Activated naive CD4-positive, alpha-beta T cell treated with anti-CD3 and anti-CD28 coated beads, Interleukin-2, amount 10 ng/mL, durations not matched to agents 7 days and 5 days (primary cell): ENCODE measurements around the gene ZFAND4.
"Not testable (repeated sequence)": the region's sequence is repeated elsewhere in the genome, so short reads cannot be mapped to it uniquely, and the experiment has no call there.

ENCODE experiments used
- CTCF ChIA-PET: fragments of 350-600 bp; sonication (Branson Sonifier 250); formaldehyde crosslinking; loops from one replicate; lab custom pipeline; 2021; ENCODE audit warnings: antibody characterized with exemption; lab: Charles Lee
- DNase-seq: peaks from one replicate; pipeline ENCODE4 v3.0.0-alpha.2; 2020
- H3K27ac Mint-ChIP-seq: one replicate; pipeline ENCODE4 v1.8.0; 2021; ENCODE audit warnings: mild to moderate bottlenecking, moderate library complexity, mixed read lengths
- H3K27me3 Mint-ChIP-seq: one replicate; pipeline ENCODE4 v1.8.0; 2021; ENCODE audit warnings: mild to moderate bottlenecking, mixed read lengths
- H3K36me3 Mint-ChIP-seq: one replicate; pipeline ENCODE4 v1.8.0; 2021; ENCODE audit warnings: mixed read lengths
- H3K4me1 Mint-ChIP-seq: one replicate; pipeline ENCODE4 v1.8.0; 2021; ENCODE audit warnings: mixed read lengths
- H3K4me3 Mint-ChIP-seq: one replicate; pipeline ENCODE4 v1.8.0; 2021; ENCODE audit warnings: mild to moderate bottlenecking, moderate library complexity, mixed read lengths
- H3K9me3 Mint-ChIP-seq: one replicate; pipeline ENCODE4 v1.8.0; 2021; ENCODE audit warnings: mixed read lengths

ZFAND4 gene

GRCh38 chr10:45655219-45655618 is 17.4 kb downstream of the ZFAND4 start:
- peaks cover 4% of the 10 kb centered on the region for H3K9me3 Mint-ChIP-seq
- H3K27me3 Mint-ChIP-seq: no peaks in the 10 kb centered on the region
- DNase-seq: no peak
- H3K4me3 Mint-ChIP-seq: no peak overlapping the region
- peaks cover 42% of the 10 kb centered on the region for H3K36me3 Mint-ChIP-seq
- CTCF ChIA-PET: no interaction called here
- no peak overlapping the region for H3K27ac Mint-ChIP-seq
- H3K4me1 Mint-ChIP-seq: peaks cover 22% of the 10 kb centered on the region

GRCh38 chr10:45654753-45655141 is 17.8 kb downstream of the ZFAND4 start:
- H3K4me3 Mint-ChIP-seq, H3K27me3 Mint-ChIP-seq, H3K9me3 Mint-ChIP-seq, DNase-seq, CTCF ChIA-PET, H3K27ac Mint-ChIP-seq: not testable (repeated sequence)
- Mint-ChIP-seq H3K4me1 (peaks cover 22% of the 10 kb centered on the region), H3K36me3 (peaks cover 40% of the 10 kb centered on the region)

- no peaks in the 10 kb centered on the region for H3K9me3 Mint-ChIP-seq
- peaks cover 30% of the 10 kb centered on the region for H3K36me3 Mint-ChIP-seq
- CTCF ChIA-PET: no interaction called here
- no peak overlapping the region for H3K27ac Mint-ChIP-seq
- no peak for DNase-seq
- no peaks in the 10 kb centered on the region for H3K27me3 Mint-ChIP-seq
- H3K4me3 Mint-ChIP-seq: no peak overlapping the region
- peaks cover 19% of the 10 kb centered on the region for H3K4me1 Mint-ChIP-seq
Measured at GRCh38 chr10:45653454-45653853, 19.1 kb downstream of the ZFAND4 start.

GRCh38 chr10:45652511-45652910 is 20.1 kb downstream of the ZFAND4 start:
- Mint-ChIP-seq H3K27ac (no peak overlapping the region), H3K27me3 (no peaks in the 10 kb centered on the region), H3K4me3 (no peak overlapping the region), H3K9me3 (no peaks in the 10 kb centered on the region), H3K36me3 (peaks cover 34% of the 10 kb centered on the region), H3K4me1 (peaks cover 17% of the 10 kb centered on the region)
- CTCF ChIA-PET: no interaction called here
- DNase-seq: no peak

GRCh38 chr10:45649296-45649695 is 23.3 kb downstream of the ZFAND4 start:
- Mint-ChIP-seq H3K27me3 (no peaks in the 10 kb centered on the region), H3K9me3 (no peaks in the 10 kb centered on the region), H3K27ac (no peak overlapping the region), H3K4me1 (no peaks in the 10 kb centered on the region), H3K36me3 (peaks cover 22% of the 10 kb centered on the region), H3K4me3 (no peak overlapping the region)
- CTCF ChIA-PET: no interaction called here
- no peak for DNase-seq

- no peak for DNase-seq
- Mint-ChIP-seq H3K36me3 (peaks cover 19% of the 10 kb centered on the region), H3K4me1 (no peaks in the 10 kb centered on the region), H3K4me3 (no peak overlapping the region), H3K27me3 (no peaks in the 10 kb centered on the region), H3K27ac (no peak overlapping the region), H3K9me3 (no peaks in the 10 kb centered on the region)
- CTCF ChIA-PET: no interaction called here
Measured at GRCh38 chr10:45647118-45647517, 25.5 kb downstream of the ZFAND4 start.

- Mint-ChIP-seq H3K27me3 (no peaks in the 10 kb centered on the region), H3K27ac (no peak overlapping the region), H3K9me3 (no peaks in the 10 kb centered on the region), H3K36me3 (peaks cover 18% of the 10 kb centered on the region), H3K4me1 (no peaks in the 10 kb centered on the region), H3K4me3 (no peak overlapping the region)
- CTCF ChIA-PET: no interaction called here
- no peak for DNase-seq
Measured at GRCh38 chr10:45646384-45647050, 26.1 kb downstream of the ZFAND4 start.

- no peak overlapping the region for H3K4me3 Mint-ChIP-seq
- H3K27me3 Mint-ChIP-seq: no peaks in the 10 kb centered on the region
- no peaks in the 10 kb centered on the region for H3K9me3 Mint-ChIP-seq
- CTCF ChIA-PET: no interaction called here
- DNase-seq: no peak
- no peaks in the 10 kb centered on the region for H3K4me1 Mint-ChIP-seq
- no peak overlapping the region for H3K27ac Mint-ChIP-seq
- peaks cover 19% of the 10 kb centered on the region for H3K36me3 Mint-ChIP-seq
Measured at GRCh38 chr10:45644527-45644926, 28.0 kb downstream of the ZFAND4 start.

GRCh38 chr10:45640941-45641340 is 31.6 kb downstream of the ZFAND4 start:
- CTCF ChIA-PET: no interaction called here

GRCh38 chr10:45640049-45640448 is 32.5 kb downstream of the ZFAND4 start:
- CTCF ChIA-PET: no interaction called here
- no peak for DNase-seq
- H3K36me3 Mint-ChIP-seq: peaks cover 10% of the 10 kb centered on the region
- no peaks in the 10 kb centered on the region for H3K4me1 Mint-ChIP-seq
- H3K9me3 Mint-ChIP-seq: no peaks in the 10 kb centered on the region
- H3K4me3 Mint-ChIP-seq: no peak overlapping the region
- no peaks in the 10 kb centered on the region for H3K27me3 Mint-ChIP-seq
- H3K27ac Mint-ChIP-seq: no peak overlapping the region

More at GRCh38 chr10:45640941-45641340, 31.6 kb downstream of the ZFAND4 start:
- Mint-ChIP-seq H3K27me3 (no peaks in the 10 kb centered on the region), H3K4me1 (no peaks in the 10 kb centered on the region), H3K9me3 (no peaks in the 10 kb centered on the region), H3K27ac (no peak overlapping the region), H3K36me3 (peaks cover 8% of the 10 kb centered on the region), H3K4me3 (no peak overlapping the region)
- DNase-seq: no peak

- no peaks in the 10 kb centered on the region for H3K9me3 Mint-ChIP-seq
- no peak overlapping the region for H3K4me3 Mint-ChIP-seq
- no peaks in the 10 kb centered on the region for H3K4me1 Mint-ChIP-seq
- DNase-seq: no peak
- no peaks in the 10 kb centered on the region for H3K27me3 Mint-ChIP-seq
- CTCF ChIA-PET: no interaction called here
- H3K36me3 Mint-ChIP-seq: peaks cover 22% of the 10 kb centered on the region
- no peak overlapping the region for H3K27ac Mint-ChIP-seq
Measured at GRCh38 chr10:45627412-45628048, 45.0 kb downstream of the ZFAND4 start.

GRCh38 chr10:45625879-45626278 is 46.7 kb downstream of the ZFAND4 start:
- H3K27me3 Mint-ChIP-seq: no peaks in the 10 kb centered on the region
- DNase-seq: no peak
- H3K4me1 Mint-ChIP-seq: no peaks in the 10 kb centered on the region
- no peaks in the 10 kb centered on the region for H3K9me3 Mint-ChIP-seq
- no peak overlapping the region for H3K27ac Mint-ChIP-seq
- no peak overlapping the region for H3K4me3 Mint-ChIP-seq
- CTCF ChIA-PET: no interaction called here
- H3K36me3 Mint-ChIP-seq: peaks cover 22% of the 10 kb centered on the region

- Mint-ChIP-seq H3K27ac (no peak overlapping the region), H3K4me1 (no peaks in the 10 kb centered on the region), H3K36me3 (peaks cover 20% of the 10 kb centered on the region), H3K9me3 (no peaks in the 10 kb centered on the region), H3K27me3 (no peaks in the 10 kb centered on the region), H3K4me3 (no peak overlapping the region)
- CTCF ChIA-PET: no interaction called here
- DNase-seq: no peak
Measured at GRCh38 chr10:45624724-45625123, 47.8 kb downstream of the ZFAND4 start.

GRCh38 chr10:45614869-45615268 is 57.7 kb downstream of the ZFAND4 start:
- no peaks in the 10 kb centered on the region for H3K27me3 Mint-ChIP-seq
- H3K9me3 Mint-ChIP-seq: no peaks in the 10 kb centered on the region
- no peak overlapping the region for H3K4me3 Mint-ChIP-seq
- H3K36me3 Mint-ChIP-seq: peaks cover 4% of the 10 kb centered on the region
- H3K4me1 Mint-ChIP-seq: no peaks in the 10 kb centered on the region
- no peak for DNase-seq
- H3K27ac Mint-ChIP-seq: no peak overlapping the region
- CTCF ChIA-PET: no interaction called here

GRCh38 chr10:45612741-45613140 is 59.8 kb downstream of the ZFAND4 start:
- no peak overlapping the region for H3K4me3 Mint-ChIP-seq
- H3K9me3 Mint-ChIP-seq: no peaks in the 10 kb centered on the region

More at GRCh38 chr10:45612741-45613140, 59.8 kb downstream of the ZFAND4 start:
- H3K27me3 Mint-ChIP-seq: no peaks in the 10 kb centered on the region
- DNase-seq: no peak
- no peaks in the 10 kb centered on the region for H3K4me1 Mint-ChIP-seq
- H3K36me3 Mint-ChIP-seq: peaks cover 4% of the 10 kb centered on the region
- CTCF ChIA-PET: no interaction called here
- H3K27ac Mint-ChIP-seq: no peak overlapping the region
